ENCODE measurements around the gene KIF5B. TPM values are rescaled to one million over a fixed set of nuclear protein-coding genes. Genes with fewer than 3 reads are reported as not detected.
A peak's percentile ranks its signal among the peaks of the same experiment; 100 is the strongest.

KIF5B gene
- total RNA-seq, 1 experiment from 2014 or later, result 63.2 TPM

GRCh38 chr10:32104622-32105509 is 48.6 kb upstream of the KIF5B start:
- no peak for DNase-seq (ENCODE audit: low spot score)
- no peak overlapping the region for H3K27ac Mint-ChIP-seq
- H3K9me3 Mint-ChIP-seq, result peaks cover 14% of the 10 kb centered on the region
- H3K27me3 Mint-ChIP-seq (ENCODE audit: low read depth), result peaks cover 8% of the 10 kb centered on the region
- H3K4me3 Mint-ChIP-seq, result no peak overlapping the region
- POLR2A ChIA-PET, result no interaction called here
- H3K36me3 Mint-ChIP-seq, result 0 out of 2 replicates have a peak, but pooled peaks cover 4% of the 10 kb centered on the region
- CTCF ChIA-PET, result no interaction called here
- peaks cover 8% of the 10 kb centered on the region for H3K4me1 Mint-ChIP-seq
- TF ChIP-seq ZNF671 (CRISPR knock-in tag; IDR thresholded peaks at IDR 0.05) (no peak), GABPB1 (CRISPR knock-in tag; IDR thresholded peaks at IDR 0.05) (peak; percentile 56)
- ATAC-seq, result no peak

- no peak overlapping the region for H3K27ac Mint-ChIP-seq
- H3K36me3 Mint-ChIP-seq, result peaks cover 7% of the 10 kb centered on the region
- no peak overlapping the region for H3K4me3 Mint-ChIP-seq
- TF ChIP-seq, protein P1, sequence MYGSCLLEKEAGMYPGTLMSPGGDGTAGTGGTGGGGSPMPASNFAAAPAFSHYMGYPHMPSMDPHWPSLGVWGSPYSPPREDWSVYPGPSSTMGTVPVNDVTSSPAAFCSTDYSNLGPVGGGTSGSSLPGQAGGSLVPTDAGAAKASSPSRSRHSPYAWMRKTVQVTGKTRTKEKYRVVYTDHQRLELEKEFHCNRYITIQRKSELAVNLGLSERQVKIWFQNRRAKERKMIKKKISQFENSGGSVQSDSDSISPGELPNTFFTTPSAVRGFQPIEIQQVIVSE (CRISPR knock-in tag; IDR thresholded peaks at IDR 0.05; ENCODE audit: borderline replicate concordance), result no peak
- TF ChIP-seq GTF2I (CRISPR knock-in tag; conservative IDR thresholded peaks at IDR 0.05), result no peak
- no peak for TF ChIP-seq ZNF396 (CRISPR knock-in tag; IDR thresholded peaks at IDR 0.05; ENCODE audit: borderline replicate concordance)
- no peak for TF ChIP-seq ZNF281 (CRISPR knock-in tag; IDR thresholded peaks at IDR 0.05)
- no peak for TF ChIP-seq ZNF416 (CRISPR knock-in tag; IDR thresholded peaks at IDR 0.05)
- TF ChIP-seq FOXK1 (CRISPR knock-in tag; IDR thresholded peaks at IDR 0.05), result no peak
- peaks cover 3% of the 10 kb centered on the region for H3K27me3 Mint-ChIP-seq (ENCODE audit: low read depth)
- ATAC-seq (no peak), DNase-seq (ENCODE audit: low spot score) (no peak)
- peaks cover 19% of the 10 kb centered on the region for H3K9me3 Mint-ChIP-seq
- POLR2A ChIA-PET, result no interaction called here
- H3K4me1 Mint-ChIP-seq, result peaks cover 6% of the 10 kb centered on the region
- CTCF ChIA-PET, result no interaction called here
These were observed 48.0 kb upstream of the KIF5B start for GRCh38 chr10:32104181-32104580.

DNA sequence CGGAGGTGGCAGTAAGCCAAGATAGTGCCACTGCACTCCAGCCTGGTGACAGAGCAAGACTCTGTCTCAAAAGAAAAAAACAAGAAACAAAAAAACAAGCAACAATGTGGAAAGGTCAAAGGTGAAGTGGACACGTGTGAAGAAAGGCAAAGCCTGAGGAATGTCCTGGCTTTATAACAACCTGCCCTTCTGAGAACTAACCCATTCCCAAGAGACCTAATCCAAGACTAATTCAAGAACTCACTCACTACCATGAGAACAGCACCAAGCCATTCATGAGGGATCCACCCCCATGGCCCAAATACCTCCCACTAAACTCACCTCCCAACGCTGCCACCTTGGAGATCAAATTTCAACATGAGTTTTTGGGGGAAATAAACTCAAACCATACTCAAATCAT is 47.5 kb upstream of the KIF5B start:
- Mint-ChIP-seq H3K9me3 (peaks cover 24% of the 10 kb centered on the region), H3K4me1 (peaks cover 6% of the 10 kb centered on the region), H3K27me3 (ENCODE audit: low read depth) (peaks cover 6% of the 10 kb centered on the region), H3K27ac (no peak overlapping the region), H3K36me3 (peaks cover 12% of the 10 kb centered on the region), H3K4me3 (no peak overlapping the region)
- DNase-seq (ENCODE audit: low spot score), result no peak
- no peak for ATAC-seq
- POLR2A ChIA-PET, result no interaction called here
- CTCF ChIA-PET, result no interaction called here
- TF ChIP-seq ZNF532 (CRISPR knock-in tag; IDR thresholded peaks at IDR 0.05; ENCODE audit: borderline replicate concordance), result no peak
- no peak for TF ChIP-seq CREB1 (CRISPR knock-in tag; IDR thresholded peaks at IDR 0.05)
- TF ChIP-seq, protein P2, sequence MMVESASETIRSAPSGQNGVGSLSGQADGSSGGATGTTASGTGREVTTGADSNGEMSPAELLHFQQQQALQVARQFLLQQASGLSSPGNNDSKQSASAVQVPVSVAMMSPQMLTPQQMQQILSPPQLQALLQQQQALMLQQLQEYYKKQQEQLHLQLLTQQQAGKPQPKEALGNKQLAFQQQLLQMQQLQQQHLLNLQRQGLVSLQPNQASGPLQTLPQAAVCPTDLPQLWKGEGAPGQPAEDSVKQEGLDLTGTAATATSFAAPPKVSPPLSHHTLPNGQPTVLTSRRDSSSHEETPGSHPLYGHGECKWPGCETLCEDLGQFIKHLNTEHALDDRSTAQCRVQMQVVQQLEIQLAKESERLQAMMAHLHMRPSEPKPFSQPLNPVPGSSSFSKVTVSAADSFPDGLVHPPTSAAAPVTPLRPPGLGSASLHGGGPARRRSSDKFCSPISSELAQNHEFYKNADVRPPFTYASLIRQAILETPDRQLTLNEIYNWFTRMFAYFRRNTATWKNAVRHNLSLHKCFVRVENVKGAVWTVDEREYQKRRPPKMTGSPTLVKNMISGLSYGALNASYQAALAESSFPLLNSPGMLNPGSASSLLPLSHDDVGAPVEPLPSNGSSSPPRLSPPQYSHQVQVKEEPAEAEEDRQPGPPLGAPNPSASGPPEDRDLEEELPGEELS (CRISPR knock-in tag; IDR thresholded peaks at IDR 0.05), result no peak
- TF ChIP-seq, protein P3, sequence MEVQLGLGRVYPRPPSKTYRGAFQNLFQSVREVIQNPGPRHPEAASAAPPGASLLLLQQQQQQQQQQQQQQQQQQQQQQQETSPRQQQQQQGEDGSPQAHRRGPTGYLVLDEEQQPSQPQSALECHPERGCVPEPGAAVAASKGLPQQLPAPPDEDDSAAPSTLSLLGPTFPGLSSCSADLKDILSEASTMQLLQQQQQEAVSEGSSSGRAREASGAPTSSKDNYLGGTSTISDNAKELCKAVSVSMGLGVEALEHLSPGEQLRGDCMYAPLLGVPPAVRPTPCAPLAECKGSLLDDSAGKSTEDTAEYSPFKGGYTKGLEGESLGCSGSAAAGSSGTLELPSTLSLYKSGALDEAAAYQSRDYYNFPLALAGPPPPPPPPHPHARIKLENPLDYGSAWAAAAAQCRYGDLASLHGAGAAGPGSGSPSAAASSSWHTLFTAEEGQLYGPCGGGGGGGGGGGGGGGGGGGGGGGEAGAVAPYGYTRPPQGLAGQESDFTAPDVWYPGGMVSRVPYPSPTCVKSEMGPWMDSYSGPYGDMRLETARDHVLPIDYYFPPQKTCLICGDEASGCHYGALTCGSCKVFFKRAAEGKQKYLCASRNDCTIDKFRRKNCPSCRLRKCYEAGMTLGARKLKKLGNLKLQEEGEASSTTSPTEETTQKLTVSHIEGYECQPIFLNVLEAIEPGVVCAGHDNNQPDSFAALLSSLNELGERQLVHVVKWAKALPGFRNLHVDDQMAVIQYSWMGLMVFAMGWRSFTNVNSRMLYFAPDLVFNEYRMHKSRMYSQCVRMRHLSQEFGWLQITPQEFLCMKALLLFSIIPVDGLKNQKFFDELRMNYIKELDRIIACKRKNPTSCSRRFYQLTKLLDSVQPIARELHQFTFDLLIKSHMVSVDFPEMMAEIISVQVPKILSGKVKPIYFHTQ (CRISPR knock-in tag; IDR thresholded peaks at IDR 0.05), result no peak
- TF ChIP-seq ZNF232 (CRISPR knock-in tag; IDR thresholded peaks at IDR 0.05), result no peak
- TF ChIP-seq, protein P4, sequence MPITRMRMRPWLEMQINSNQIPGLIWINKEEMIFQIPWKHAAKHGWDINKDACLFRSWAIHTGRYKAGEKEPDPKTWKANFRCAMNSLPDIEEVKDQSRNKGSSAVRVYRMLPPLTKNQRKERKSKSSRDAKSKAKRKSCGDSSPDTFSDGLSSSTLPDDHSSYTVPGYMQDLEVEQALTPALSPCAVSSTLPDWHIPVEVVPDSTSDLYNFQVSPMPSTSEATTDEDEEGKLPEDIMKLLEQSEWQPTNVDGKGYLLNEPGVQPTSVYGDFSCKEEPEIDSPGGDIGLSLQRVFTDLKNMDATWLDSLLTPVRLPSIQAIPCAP (CRISPR knock-in tag; IDR thresholded peaks at IDR 0.05), result no peak
- TF ChIP-seq, protein P5, sequence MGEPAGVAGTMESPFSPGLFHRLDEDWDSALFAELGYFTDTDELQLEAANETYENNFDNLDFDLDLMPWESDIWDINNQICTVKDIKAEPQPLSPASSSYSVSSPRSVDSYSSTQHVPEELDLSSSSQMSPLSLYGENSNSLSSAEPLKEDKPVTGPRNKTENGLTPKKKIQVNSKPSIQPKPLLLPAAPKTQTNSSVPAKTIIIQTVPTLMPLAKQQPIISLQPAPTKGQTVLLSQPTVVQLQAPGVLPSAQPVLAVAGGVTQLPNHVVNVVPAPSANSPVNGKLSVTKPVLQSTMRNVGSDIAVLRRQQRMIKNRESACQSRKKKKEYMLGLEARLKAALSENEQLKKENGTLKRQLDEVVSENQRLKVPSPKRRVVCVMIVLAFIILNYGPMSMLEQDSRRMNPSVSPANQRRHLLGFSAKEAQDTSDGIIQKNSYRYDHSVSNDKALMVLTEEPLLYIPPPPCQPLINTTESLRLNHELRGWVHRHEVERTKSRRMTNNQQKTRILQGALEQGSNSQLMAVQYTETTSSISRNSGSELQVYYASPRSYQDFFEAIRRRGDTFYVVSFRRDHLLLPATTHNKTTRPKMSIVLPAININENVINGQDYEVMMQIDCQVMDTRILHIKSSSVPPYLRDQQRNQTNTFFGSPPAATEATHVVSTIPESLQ (CRISPR knock-in tag; IDR thresholded peaks at IDR 0.05), result no peak
